Stimulated activated naive B cell treated with anti-CD40 and anti-IgM and Interleukin-4, amounts not matched to agents 10 μg/mL and 1 μg/mL and 100 μg/mL, for 72 hours (primary cell): ENCODE data around the gene FBLN2.
A peak's percentile ranks its signal among the peaks of the same experiment; 100 is the strongest.

Experiments used
- ATAC-seq, 2 donors: fragments of 150-1000 bp; cut with Tn5 transposase; replicated peaks; 2 replicates each; pipeline ENCODE4 v1.10.0; 2021; ENCODE audit warnings: moderate library complexity in 1 of 2
- DNase-seq: peaks from one replicate; pipeline ENCODE4 v3.0.0; 2021
- H3K27ac Mint-ChIP-seq: one replicate; pipeline ENCODE4 v1.8.0; 2022; ENCODE audit warnings: mild to moderate bottlenecking, mixed read lengths
- H3K27me3 Mint-ChIP-seq, 2 donors: one replicate each; pipeline ENCODE4 v1.8.0; 2022; ENCODE audit warnings: mixed read lengths in 2 of 2
- H3K36me3 Mint-ChIP-seq, 2 donors: one replicate each; pipeline ENCODE4 v1.8.0; 2022; ENCODE audit warnings: mixed read lengths in 2 of 2, mild to moderate bottlenecking in 1 of 2
- H3K4me1 Mint-ChIP-seq, 2 donors: one replicate each; pipeline ENCODE4 v1.8.0; 2022; ENCODE audit warnings: mixed read lengths in 2 of 2, mild to moderate bottlenecking in 1 of 2
- H3K4me3 Mint-ChIP-seq, 2 donors: one replicate each; pipeline ENCODE4 v1.8.0; 2022; ENCODE audit warnings: mild to moderate bottlenecking in 2 of 2, mixed read lengths in 2 of 2, moderate library complexity in 1 of 2
- H3K9me3 Mint-ChIP-seq, 2 donors: one replicate each; pipeline ENCODE4 v1.8.0; 2022; ENCODE audit warnings: mixed read lengths in 2 of 2, mild to moderate bottlenecking in 1 of 2

Gene FBLN2

DNA sequence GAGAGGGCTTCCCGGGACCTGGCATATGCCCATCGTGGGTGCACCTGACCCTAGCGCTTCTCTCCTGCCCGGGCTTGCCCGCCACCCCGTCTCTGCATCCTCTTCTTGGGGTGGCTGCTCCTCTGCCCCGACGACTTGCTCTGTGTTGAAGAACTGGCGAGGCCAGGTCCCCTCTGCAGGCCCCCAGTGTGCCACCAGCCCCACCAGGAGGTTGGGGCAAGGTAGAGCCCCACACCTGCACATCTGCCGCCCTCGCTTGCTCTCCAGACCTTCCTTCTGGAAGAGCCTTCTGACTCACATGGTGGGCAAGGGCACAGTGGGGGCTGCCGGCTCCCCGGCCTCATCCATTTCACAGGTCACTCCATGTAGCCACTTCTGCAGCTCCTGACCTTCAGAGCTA lies 84.3 kb downstream of the FBLN2 start:
- no peak overlapping the region for H3K27ac Mint-ChIP-seq
- H3K27me3 Mint-ChIP-seq = no peaks in the 10 kb centered on the region
- H3K4me3 Mint-ChIP-seq = no peak overlapping the region
- DNase-seq = no peak
- no peak for ATAC-seq
- peaks cover 0 to 4% of the 10 kb centered on the region in 2 donors for H3K36me3 Mint-ChIP-seq
- H3K9me3 Mint-ChIP-seq = no peaks in the 10 kb centered on the region
- no peaks in the 10 kb centered on the region for H3K4me1 Mint-ChIP-seq

DNA sequence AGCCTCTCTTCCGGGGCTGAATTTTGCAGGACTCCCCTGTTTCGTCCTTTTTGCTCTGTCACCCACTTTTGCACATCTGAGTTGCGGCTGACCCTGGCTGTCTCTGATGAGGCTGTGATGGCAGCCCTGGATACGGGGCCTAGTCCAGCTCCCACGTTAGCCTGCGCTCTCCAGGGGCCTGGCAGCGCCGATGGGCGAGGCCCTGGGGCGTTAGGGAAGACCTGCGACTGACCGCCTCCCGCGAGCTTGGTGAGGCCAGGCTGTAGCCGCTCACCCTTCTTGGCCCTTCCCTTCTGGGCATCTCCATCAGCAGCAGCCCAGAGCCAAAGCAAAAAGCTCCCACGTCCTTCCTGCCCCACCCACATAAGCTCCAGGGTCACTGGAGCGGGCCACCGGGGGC lies 85.2 kb downstream of the FBLN2 start:
- Mint-ChIP-seq H3K36me3 (peaks cover 0 to 4% of the 10 kb centered on the region in 2 donors), H3K9me3 (no peaks in the 10 kb centered on the region), H3K4me1 (no peaks in the 10 kb centered on the region), H3K27me3 (no peaks in the 10 kb centered on the region), H3K4me3 (no peak overlapping the region), H3K27ac (no peak overlapping the region)
- DNase-seq = no peak
- ATAC-seq = no peak

DNA sequence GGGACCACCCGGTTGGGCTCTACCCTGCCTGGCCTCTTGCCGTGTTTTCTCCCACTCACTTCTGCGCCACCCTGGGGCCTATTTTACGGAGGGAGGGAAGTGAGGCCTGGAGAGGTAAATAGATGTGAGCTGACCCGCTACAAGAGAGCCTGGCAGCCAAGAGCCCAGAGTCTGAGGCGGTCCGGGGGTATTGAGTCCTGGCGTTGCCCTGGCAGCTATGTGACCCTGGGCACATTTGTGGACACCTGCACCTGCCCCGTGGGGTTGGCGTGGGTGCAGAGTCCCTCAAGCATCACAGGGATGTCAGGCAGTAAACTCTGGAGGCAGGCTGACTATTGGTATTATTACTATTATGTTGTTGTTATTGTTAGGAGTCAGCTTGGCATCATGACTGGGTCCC lies 85.7 kb downstream of the FBLN2 start:
- no peak for DNase-seq
- Mint-ChIP-seq H3K27me3 (no peaks in the 10 kb centered on the region), H3K27ac (no peak overlapping the region), H3K9me3 (no peaks in the 10 kb centered on the region), H3K36me3 (no peaks in the 10 kb centered on the region), H3K4me1 (no peaks in the 10 kb centered on the region), H3K4me3 (no peak overlapping the region)
- ATAC-seq = no peak

GRCh38 chr3:13636186-13636585 lies 87.3 kb downstream of the FBLN2 start:
- Mint-ChIP-seq H3K27me3 (peaks cover 0 to 4% of the 10 kb centered on the region in 2 donors), H3K27ac (no peak overlapping the region), H3K36me3 (no peaks in the 10 kb centered on the region), H3K9me3 (no peaks in the 10 kb centered on the region), H3K4me3 (no peak overlapping the region), H3K4me1 (no peaks in the 10 kb centered on the region)
- ATAC-seq = no peak
- DNase-seq = no peak

GRCh38 chr3:13636874-13637273 lies 87.9 kb downstream of the FBLN2 start:
- Mint-ChIP-seq H3K27ac (peak overlapping the region; percentile 42), H3K9me3 (no peaks in the 10 kb centered on the region), H3K27me3 (peaks cover 0 to 6% of the 10 kb centered on the region in 2 donors), H3K36me3 (no peaks in the 10 kb centered on the region), H3K4me1 (no peaks in the 10 kb centered on the region), H3K4me3 (no peak overlapping the region)
- no peak for ATAC-seq
- DNase-seq = no peak

DNA sequence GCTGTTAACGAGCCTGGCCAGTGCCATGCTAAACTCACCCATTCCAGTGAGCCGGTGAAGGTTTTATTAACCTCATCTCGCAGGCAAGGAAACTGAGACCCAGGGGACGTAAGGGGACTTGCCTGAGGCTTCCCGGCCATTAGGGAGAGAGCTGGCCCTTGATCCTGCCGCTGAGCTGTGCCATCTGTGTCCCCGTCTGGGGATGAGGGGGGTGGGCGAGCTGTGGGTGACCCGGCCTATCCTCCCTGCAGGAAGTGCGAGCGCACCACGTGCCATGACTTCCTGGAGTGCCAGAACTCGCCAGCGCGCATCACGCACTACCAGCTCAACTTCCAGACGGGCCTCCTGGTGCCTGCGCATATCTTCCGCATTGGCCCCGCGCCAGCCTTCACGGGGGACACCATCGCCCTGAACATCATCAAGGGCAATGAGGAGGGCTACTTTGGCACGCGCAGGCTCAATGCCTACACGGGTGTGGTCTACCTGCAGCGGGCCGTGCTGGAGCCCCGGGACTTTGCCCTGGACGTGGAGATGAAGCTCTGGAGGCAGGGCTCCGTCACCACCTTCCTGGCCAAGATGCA lies 88.5 kb downstream of the FBLN2 start:
- Mint-ChIP-seq H3K27ac (no peak overlapping the region), H3K27me3 (peaks cover 0 to 6% of the 10 kb centered on the region in 2 donors), H3K9me3 (no peaks in the 10 kb centered on the region), H3K4me3 (no peak overlapping the region), H3K36me3 (no peaks in the 10 kb centered on the region), H3K4me1 (no peaks in the 10 kb centered on the region)
- ATAC-seq (no peak), DNase-seq (no peak)

- peaks cover 0 to 6% of the 10 kb centered on the region in 2 donors for H3K27me3 Mint-ChIP-seq
- H3K9me3 Mint-ChIP-seq = no peaks in the 10 kb centered on the region
- no peak for DNase-seq
- H3K4me1 Mint-ChIP-seq = no peaks in the 10 kb centered on the region
- no peak overlapping the region for H3K4me3 Mint-ChIP-seq
- no peak overlapping the region for H3K27ac Mint-ChIP-seq
- no peak for ATAC-seq
- no peaks in the 10 kb centered on the region for H3K36me3 Mint-ChIP-seq
Measured at GRCh38 chr3:13637953-13638352, 89.0 kb downstream of the FBLN2 start.

DNA sequence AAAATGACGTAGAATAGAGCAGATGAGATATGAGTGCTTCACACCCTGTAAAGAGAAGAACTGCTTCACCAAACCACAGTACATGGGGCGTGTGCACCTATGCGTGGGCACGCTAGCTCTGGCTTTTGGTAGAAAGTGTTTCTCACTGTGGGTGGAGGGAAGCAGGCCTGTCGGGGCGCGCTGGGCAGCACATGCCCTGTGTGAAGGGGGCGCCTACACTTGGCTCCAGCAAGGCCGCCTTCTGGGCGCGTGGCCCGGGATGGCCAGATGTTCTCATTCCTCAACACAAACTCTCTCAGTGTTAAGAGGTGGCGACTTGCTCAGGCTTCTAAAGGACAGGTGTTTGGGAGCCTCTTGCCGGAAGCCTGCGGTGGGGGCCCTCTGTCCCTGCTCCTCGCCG lies 90.0 kb downstream of the FBLN2 start:
- Mint-ChIP-seq H3K36me3 (no peaks in the 10 kb centered on the region), H3K9me3 (no peaks in the 10 kb centered on the region), H3K4me3 (no peak overlapping the region), H3K27ac (no peak overlapping the region), H3K27me3 (peaks cover 4 to 6% of the 10 kb centered on the region in 2 donors), H3K4me1 (no peaks in the 10 kb centered on the region)
- ATAC-seq (no peak), DNase-seq (no peak)

- H3K9me3 Mint-ChIP-seq = no peaks in the 10 kb centered on the region
- DNase-seq (no peak), ATAC-seq (no peak)
- H3K36me3 Mint-ChIP-seq = no peaks in the 10 kb centered on the region
- peaks cover 5 to 7% of the 10 kb centered on the region in 2 donors for H3K4me1 Mint-ChIP-seq
- H3K4me3 Mint-ChIP-seq = no peak overlapping the region
- H3K27me3 Mint-ChIP-seq = peaks cover 31 to 32% of the 10 kb centered on the region in 2 donors
- H3K27ac Mint-ChIP-seq = no peak overlapping the region
Measured at GRCh38 chr3:13642597-13642996, 93.7 kb downstream of the FBLN2 start.

DNA sequence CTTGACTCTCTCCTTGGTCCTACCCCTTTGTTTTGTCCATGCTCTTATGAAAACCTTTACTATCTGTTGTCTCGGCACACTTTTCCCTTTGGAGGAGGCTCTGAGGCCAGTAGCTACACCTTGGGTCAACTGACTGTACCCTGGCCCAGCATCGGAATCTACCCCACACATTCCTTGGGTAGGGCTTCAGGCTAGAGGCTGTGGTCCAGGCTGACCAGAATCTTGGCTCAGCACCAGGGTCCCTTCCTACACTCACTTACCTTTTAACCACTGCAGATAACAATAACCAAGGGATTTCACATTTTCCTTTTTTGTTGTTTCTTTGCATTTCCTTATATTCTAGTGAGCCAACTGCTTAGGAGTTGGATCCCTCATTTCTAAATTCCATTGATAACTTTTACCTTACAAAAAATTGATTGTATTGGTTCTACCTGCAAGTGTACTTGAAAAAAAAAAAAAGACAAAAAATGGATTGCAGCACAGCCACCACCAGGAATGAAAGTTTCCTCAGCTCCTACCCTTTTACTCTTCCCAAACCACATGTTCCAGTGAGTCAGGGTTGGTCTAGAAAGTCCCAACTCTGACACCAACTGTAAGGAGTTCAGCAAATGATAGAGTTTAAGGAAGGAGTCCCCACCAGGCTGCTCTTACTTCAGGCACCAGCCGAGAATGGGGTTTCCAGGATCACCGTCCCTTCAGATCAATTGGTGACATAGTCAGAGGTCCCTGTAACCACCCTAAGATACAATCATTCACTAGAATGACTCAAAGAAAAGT lies 95.6 kb downstream of the FBLN2 start:
- no peaks in the 10 kb centered on the region for H3K36me3 Mint-ChIP-seq
- H3K4me1 Mint-ChIP-seq = peaks cover 11 to 13% of the 10 kb centered on the region in 2 donors
- no peaks in the 10 kb centered on the region for H3K9me3 Mint-ChIP-seq
- no peak for DNase-seq
- no peak overlapping the region for H3K4me3 Mint-ChIP-seq
- peaks cover 37 to 42% of the 10 kb centered on the region in 2 donors for H3K27me3 Mint-ChIP-seq
- no peak for ATAC-seq
- H3K27ac Mint-ChIP-seq = no peak overlapping the region

- no peak for DNase-seq
- Mint-ChIP-seq H3K4me3 (no peak overlapping the region), H3K36me3 (no peaks in the 10 kb centered on the region), H3K9me3 (no peaks in the 10 kb centered on the region), H3K27me3 (peaks cover 46 to 47% of the 10 kb centered on the region in 2 donors), H3K27ac (no peak overlapping the region), H3K4me1 (peaks cover 16 to 20% of the 10 kb centered on the region in 2 donors)
- ATAC-seq = no peak
Measured at GRCh38 chr3:13645801-13646637, 97.1 kb downstream of the FBLN2 start.

DNA sequence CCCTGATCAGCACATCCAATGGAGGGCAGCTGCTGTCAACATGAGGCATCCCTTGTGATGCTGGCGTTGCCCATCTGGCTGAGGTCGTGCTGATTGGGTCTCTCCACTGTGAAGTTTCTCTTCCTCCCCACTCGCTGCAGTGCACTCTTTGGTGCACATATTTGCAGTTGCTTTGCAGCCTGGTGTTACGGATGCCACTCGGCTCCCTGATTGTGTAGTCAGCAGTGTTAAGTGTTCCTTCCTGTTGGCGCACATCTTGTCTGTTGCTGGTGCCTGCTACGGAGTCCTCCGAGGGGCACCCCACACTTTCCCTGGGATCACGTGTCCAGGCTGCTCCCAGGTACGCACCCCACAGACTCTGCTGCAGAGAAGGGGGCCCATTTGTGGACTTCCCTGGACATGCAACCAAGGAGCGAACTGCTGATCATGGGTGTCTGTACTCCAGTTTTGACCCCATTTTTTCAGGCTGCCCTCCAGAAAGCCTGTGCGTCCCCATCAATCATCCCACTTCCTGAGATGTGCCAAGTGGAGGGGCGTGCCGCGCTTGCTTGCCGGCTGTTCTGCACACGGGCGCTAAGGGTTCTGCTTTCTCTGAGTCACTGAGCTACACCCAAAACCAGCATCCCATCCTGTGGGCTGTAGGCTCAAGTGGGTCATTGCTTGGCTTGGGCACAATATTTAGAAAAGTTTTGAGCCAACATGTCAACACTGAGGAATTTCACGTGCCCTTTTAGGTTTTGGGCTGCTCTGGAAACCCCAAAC lies 98.6 kb downstream of the FBLN2 start:
- Mint-ChIP-seq H3K36me3 (no peaks in the 10 kb centered on the region), H3K4me3 (no peak overlapping the region), H3K9me3 (no peaks in the 10 kb centered on the region), H3K27me3 (peaks cover 58% of the 10 kb centered on the region in 2 donors), H3K4me1 (peaks cover 16 to 20% of the 10 kb centered on the region in 2 donors), H3K27ac (no peak overlapping the region)
- DNase-seq = no peak
- peak in 1 of 2 donors; percentile 40 for ATAC-seq

DNA sequence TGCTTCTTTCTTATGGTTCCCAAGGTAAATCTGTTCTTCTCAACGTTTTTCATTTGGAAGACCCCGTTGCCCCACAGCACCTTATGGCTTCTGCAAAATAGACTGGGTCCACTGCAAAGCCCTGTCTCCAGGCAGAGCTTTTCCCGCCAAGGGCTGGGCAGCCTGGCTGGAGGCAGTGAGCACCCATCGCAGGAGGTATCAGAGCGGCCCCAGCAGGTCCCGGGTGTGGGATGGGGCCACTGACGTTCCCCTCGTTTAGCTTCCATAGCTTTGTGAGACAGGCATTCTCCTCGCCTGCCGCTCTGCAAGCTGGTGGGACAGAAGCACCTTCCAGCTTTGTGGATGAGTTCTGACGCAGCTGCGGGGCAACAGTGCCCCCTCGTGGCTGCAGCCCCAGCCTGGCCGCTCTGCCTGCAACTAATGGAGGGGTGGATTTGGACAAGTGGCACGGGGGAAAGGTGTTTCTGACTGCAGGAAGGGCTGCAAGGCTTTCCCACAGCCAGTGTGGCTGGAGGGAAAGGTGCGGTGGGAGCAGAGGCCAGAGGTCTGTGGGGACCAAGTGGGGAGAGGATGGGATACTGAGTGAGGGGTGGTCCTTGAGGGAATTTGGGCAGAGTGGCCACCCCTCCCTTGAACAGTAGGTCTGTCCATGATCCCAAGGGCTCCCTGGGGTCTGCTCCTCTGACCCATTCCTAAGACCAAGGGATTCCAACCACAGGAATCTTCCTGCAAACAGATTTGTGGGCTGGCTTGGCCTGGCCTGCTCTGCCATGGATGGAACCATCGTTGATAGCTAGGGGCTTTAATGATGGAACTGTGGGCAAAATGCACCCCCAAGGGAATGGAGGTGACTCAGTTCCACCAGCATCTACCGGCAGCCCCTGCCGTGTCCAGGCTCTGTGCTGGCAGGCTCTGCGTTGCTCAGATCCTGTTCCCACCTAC lies 99.4 kb downstream of the FBLN2 start:
- no peak overlapping the region for H3K27ac Mint-ChIP-seq
- H3K9me3 Mint-ChIP-seq = no peaks in the 10 kb centered on the region
- DNase-seq (peak; percentile 63), ATAC-seq (peak; percentile 71 to 78)
- H3K36me3 Mint-ChIP-seq = no peaks in the 10 kb centered on the region
- H3K4me1 Mint-ChIP-seq = peaks cover 16 to 20% of the 10 kb centered on the region in 2 donors
- peaks cover 59 to 60% of the 10 kb centered on the region in 2 donors for H3K27me3 Mint-ChIP-seq
- no peak overlapping the region for H3K4me3 Mint-ChIP-seq
